ENCODE data around the gene INPP5J.

The INPP5J gene

DNA sequence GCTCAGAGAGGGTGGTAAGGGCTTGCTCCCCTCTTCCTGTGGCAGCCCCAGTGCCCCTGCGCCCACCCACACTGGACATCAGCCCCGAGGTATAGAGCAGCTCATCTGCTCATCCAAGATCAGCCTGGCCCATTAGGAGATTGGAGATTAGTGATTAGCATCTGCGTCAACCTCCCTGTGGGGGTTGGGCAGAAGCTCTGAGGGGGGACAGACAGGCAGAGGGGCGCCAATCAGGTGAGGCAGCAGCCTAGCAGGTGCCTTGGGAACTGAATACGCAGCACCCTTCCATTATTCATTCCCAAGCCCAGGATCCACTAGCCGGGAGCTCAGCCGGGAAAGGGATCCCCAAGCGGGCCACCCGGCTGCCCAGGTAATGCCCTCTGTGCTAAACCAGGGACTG is 30.6 kb upstream of the INPP5J start:
- no peak overlapping the region for H3K23ac ChIP-seq (ENCODE audit: low read length in 2 of 2)
- no peak overlapping the region for H2BK15ac ChIP-seq (ENCODE audit: low read depth, poor library complexity, severe bottlenecking)
- no peak overlapping the region for H3K4ac ChIP-seq (ENCODE audit: low read depth in 1 of 2, low read length in 2 of 2)
- 97% methylated on average over 8 of the region's 9 CpGs for WGBS
- no peak overlapping the region for H2AFZ ChIP-seq (ENCODE audit: low read depth, low read length)
- H3K4me1 ChIP-seq (ENCODE audit: control insufficient read depth, insufficient read depth, low read depth, low read length): peaks cover 17% of the 10 kb centered on the region
- H3K36me3 ChIP-seq (ENCODE audit: control insufficient read depth in 1 of 2, insufficient read depth in 2 of 2, low read depth in 1 of 2, low read length in 2 of 2): peaks cover 97 to 99% of the 10 kb centered on the region in 2 experiments
- H4K8ac ChIP-seq (ENCODE audit: low read length): no peak overlapping the region
- H2BK5ac ChIP-seq (ENCODE audit: low read depth, low read length, poor library complexity, severe bottlenecking): no peak overlapping the region
- H3K14ac ChIP-seq (ENCODE audit: low read length in 2 of 2): no peak overlapping the region
- no peak overlapping the region for H3K27ac ChIP-seq (ENCODE audit: low read length, poor library complexity, severe bottlenecking)
- no peak for DNase-seq
- no peak overlapping the region for H2BK12ac ChIP-seq (ENCODE audit: low read length in 2 of 2)
- no peak overlapping the region for H2AK5ac ChIP-seq (ENCODE audit: low read length, severe bottlenecking)
- peaks cover 65% of the 10 kb centered on the region for H3K79me1 ChIP-seq (replicated peaks; ENCODE audit: low read length, poor library complexity, severe bottlenecking)
- H3K27me3 ChIP-seq (ENCODE audit: control insufficient read depth in 1 of 2, insufficient read depth in 1 of 2, low read length in 2 of 2): no peaks in the 10 kb centered on the region
- H3K4me3 ChIP-seq (ENCODE audit: insufficient read depth in 1 of 2, low read depth in 1 of 2, low read length in 2 of 2): no peak overlapping the region
- H3K18ac ChIP-seq (ENCODE audit: low read depth in 1 of 2, low read length in 2 of 2): no peak overlapping the region
- no peak overlapping the region for H3K9ac ChIP-seq (ENCODE audit: low read length)
- no peak overlapping the region for H4K91ac ChIP-seq (ENCODE audit: low read length)
- no peak overlapping the region for H2BK120ac ChIP-seq (ENCODE audit: low read depth, low read length)
- H3K4me2 ChIP-seq (ENCODE audit: low read length, poor library complexity, severe bottlenecking): no peak overlapping the region
- H3K9me3 ChIP-seq (ENCODE audit: control insufficient read depth, low read length): no peaks in the 10 kb centered on the region

DNA sequence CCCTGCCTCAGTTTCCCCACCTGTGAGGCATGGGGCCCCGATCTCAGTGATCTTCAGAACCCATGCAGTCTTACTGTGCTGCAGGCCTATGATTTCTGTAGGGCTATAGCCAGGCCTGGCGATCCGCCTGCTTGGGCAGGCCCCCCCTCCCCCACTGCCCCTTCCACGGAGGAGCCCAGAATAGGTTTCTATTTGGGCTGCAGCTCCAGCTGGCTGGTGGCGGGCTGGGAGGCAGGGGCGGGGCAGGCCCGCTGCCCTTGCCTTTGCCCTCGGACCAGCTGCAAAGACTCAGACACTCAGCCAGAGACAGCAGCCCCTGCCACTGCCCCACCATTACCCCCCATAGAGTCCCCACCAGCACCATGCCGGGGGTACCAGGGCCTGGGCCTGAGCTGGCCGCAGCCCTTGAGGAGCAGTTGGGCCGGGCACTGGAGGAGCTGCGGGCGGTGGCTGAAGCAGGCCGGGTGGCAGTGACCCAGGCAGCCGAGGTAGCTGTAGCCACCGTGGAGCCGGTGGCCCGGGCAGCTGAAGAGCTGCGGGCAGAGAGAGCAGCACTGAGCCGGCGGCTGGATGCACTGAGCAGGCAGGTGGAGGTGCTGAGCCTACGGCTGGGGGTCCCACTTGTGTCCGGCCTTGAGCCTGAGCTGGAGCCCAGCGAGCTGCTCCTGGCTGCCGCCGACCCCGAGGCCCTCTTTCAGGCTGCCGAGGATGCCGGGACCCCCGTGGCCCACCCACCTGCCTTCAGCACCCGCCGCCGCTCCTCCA is 29.5 kb upstream of the INPP5J start:
- WGBS: 97% methylated on average over 29 of the region's 33 CpGs

DNA sequence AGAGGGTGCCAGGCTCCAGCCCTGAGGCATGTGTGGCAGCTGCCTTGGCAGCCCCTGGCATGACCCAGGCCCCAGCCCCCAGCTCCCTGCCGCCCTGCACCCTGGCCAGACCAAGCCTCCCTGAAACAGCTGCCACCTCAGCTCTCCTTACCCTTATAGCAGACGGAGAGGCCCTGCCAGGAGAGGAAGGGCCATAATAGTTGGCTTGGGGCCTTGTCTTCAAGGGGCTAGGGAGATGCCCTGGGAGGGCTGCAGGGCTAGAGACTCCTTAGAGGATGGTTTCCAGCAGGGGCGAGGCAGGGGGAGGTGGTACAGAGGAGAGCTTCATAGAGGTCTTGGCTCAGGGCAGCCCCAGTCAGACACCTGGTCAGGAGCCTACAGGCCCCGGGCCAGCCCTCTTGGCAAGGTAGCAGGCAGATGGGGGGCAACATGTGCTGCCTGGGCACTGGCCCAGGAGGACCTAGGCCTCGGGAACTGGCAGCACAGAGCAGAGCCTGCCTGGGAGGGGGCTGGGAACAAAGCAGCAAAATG is 28.7 kb upstream of the INPP5J start:
- no peak overlapping the region for H3K27ac ChIP-seq (ENCODE audit: low read length, poor library complexity, severe bottlenecking)
- H3K4me1 ChIP-seq (ENCODE audit: control insufficient read depth, insufficient read depth, low read depth, low read length): peaks cover 13% of the 10 kb centered on the region
- no peak overlapping the region for H3K9ac ChIP-seq (ENCODE audit: low read length)
- no peak overlapping the region for H2BK5ac ChIP-seq (ENCODE audit: low read depth, low read length, poor library complexity, severe bottlenecking)
- no peak overlapping the region for H4K8ac ChIP-seq (ENCODE audit: low read length)
- H3K36me3 ChIP-seq (ENCODE audit: control insufficient read depth in 1 of 2, insufficient read depth in 2 of 2, low read depth in 1 of 2, low read length in 2 of 2): peaks cover 93 to 97% of the 10 kb centered on the region in 2 experiments
- no peak overlapping the region for H2BK12ac ChIP-seq (ENCODE audit: low read length in 2 of 2)
- H3K23ac ChIP-seq (ENCODE audit: low read length in 2 of 2): no peak overlapping the region
- H2AFZ ChIP-seq (ENCODE audit: low read depth, low read length): no peak overlapping the region
- no peak overlapping the region for H3K18ac ChIP-seq (ENCODE audit: low read depth in 1 of 2, low read length in 2 of 2)
- H3K4me2 ChIP-seq (ENCODE audit: low read length, poor library complexity, severe bottlenecking): no peak overlapping the region
- no peaks in the 10 kb centered on the region for H3K27me3 ChIP-seq (ENCODE audit: control insufficient read depth in 1 of 2, insufficient read depth in 1 of 2, low read length in 2 of 2)
- H2BK120ac ChIP-seq (ENCODE audit: low read depth, low read length): no peak overlapping the region
- H2BK15ac ChIP-seq (ENCODE audit: low read depth, poor library complexity, severe bottlenecking): no peak overlapping the region
- DNase-seq: no peak
- H3K4ac ChIP-seq (ENCODE audit: low read depth in 1 of 2, low read length in 2 of 2): no peak overlapping the region
- no peak overlapping the region for H4K91ac ChIP-seq (ENCODE audit: low read length)
- H2AK5ac ChIP-seq (ENCODE audit: low read length, severe bottlenecking): no peak overlapping the region
- peaks cover 57% of the 10 kb centered on the region for H3K79me1 ChIP-seq (replicated peaks; ENCODE audit: low read length, poor library complexity, severe bottlenecking)
- 93% methylated on average over 5 of the region's 5 CpGs for WGBS
- no peaks in the 10 kb centered on the region for H3K9me3 ChIP-seq (ENCODE audit: control insufficient read depth, low read length)
- H3K14ac ChIP-seq (ENCODE audit: low read length in 2 of 2): no peak overlapping the region
- H3K4me3 ChIP-seq (ENCODE audit: insufficient read depth in 1 of 2, low read depth in 1 of 2, low read length in 2 of 2): no peak overlapping the region

More for the DNA sequence above, 29.5 kb upstream of the INPP5J start:
- Histone ChIP-seq H3K18ac (ENCODE audit: low read depth in 1 of 2, low read length in 2 of 2) (no peak overlapping the region), H2BK5ac (ENCODE audit: low read depth, low read length, poor library complexity, severe bottlenecking) (no peak overlapping the region), H2AFZ (ENCODE audit: low read depth, low read length) (no peak overlapping the region), H2BK15ac (ENCODE audit: low read depth, poor library complexity, severe bottlenecking) (no peak overlapping the region), H4K8ac (ENCODE audit: low read length) (no peak overlapping the region), H2BK12ac (ENCODE audit: low read length in 2 of 2) (no peak overlapping the region), H3K27ac (ENCODE audit: low read length, poor library complexity, severe bottlenecking) (no peak overlapping the region), H3K79me1 (replicated peaks; ENCODE audit: low read length, poor library complexity, severe bottlenecking) (peaks cover 58% of the 10 kb centered on the region), H3K14ac (ENCODE audit: low read length in 2 of 2) (no peak overlapping the region), H3K36me3 (ENCODE audit: control insufficient read depth in 1 of 2, insufficient read depth in 2 of 2, low read depth in 1 of 2, low read length in 2 of 2) (peaks cover 95 to 97% of the 10 kb centered on the region in 2 experiments), H2AK5ac (ENCODE audit: low read length, severe bottlenecking) (no peak overlapping the region), H3K4me3 (ENCODE audit: insufficient read depth in 1 of 2, low read depth in 1 of 2, low read length in 2 of 2) (no peak overlapping the region), H3K27me3 (ENCODE audit: control insufficient read depth in 1 of 2, insufficient read depth in 1 of 2, low read length in 2 of 2) (no peaks in the 10 kb centered on the region), H3K9ac (ENCODE audit: low read length) (no peak overlapping the region), H3K4ac (ENCODE audit: low read depth in 1 of 2, low read length in 2 of 2) (no peak overlapping the region), H3K23ac (ENCODE audit: low read length in 2 of 2) (no peak overlapping the region), H2BK120ac (ENCODE audit: low read depth, low read length) (no peak overlapping the region), H3K4me1 (ENCODE audit: control insufficient read depth, insufficient read depth, low read depth, low read length) (peaks cover 12% of the 10 kb centered on the region), H3K4me2 (ENCODE audit: low read length, poor library complexity, severe bottlenecking) (no peak overlapping the region), H3K9me3 (ENCODE audit: control insufficient read depth, low read length) (no peaks in the 10 kb centered on the region), H4K91ac (ENCODE audit: low read length) (no peak overlapping the region)
- DNase-seq: no peak

DNA sequence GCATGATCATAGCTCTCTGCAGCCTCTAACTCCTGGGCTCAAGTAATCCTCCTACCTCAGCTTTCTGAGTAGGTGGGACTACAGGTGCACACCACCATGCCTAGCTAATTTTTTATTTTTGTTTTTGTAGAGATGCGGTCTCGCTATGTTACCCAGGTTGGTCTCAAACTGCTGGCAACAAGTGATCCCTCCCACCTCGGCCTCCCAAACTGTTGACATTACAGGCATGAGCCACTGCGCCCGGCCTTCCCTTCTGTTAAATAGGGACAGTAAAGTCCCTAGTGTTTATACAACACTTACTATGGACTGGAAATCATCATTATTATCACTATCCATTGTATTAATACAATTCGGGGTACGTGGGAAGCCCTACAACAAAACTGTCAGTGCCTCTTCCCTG is 28.0 kb upstream of the INPP5J start:
- Histone ChIP-seq H3K27ac (ENCODE audit: low read length, poor library complexity, severe bottlenecking) (no peak overlapping the region), H3K4me2 (ENCODE audit: low read length, poor library complexity, severe bottlenecking) (no peak overlapping the region), H3K4me1 (ENCODE audit: control insufficient read depth, insufficient read depth, low read depth, low read length) (peaks cover 14% of the 10 kb centered on the region), H2BK120ac (ENCODE audit: low read depth, low read length) (no peak overlapping the region), H2BK15ac (ENCODE audit: low read depth, poor library complexity, severe bottlenecking) (no peak overlapping the region), H3K4ac (ENCODE audit: low read depth in 1 of 2, low read length in 2 of 2) (no peak overlapping the region), H3K27me3 (ENCODE audit: control insufficient read depth in 1 of 2, insufficient read depth in 1 of 2, low read length in 2 of 2) (no peaks in the 10 kb centered on the region), H3K14ac (ENCODE audit: low read length in 2 of 2) (no peak overlapping the region), H4K91ac (ENCODE audit: low read length) (no peak overlapping the region), H2BK5ac (ENCODE audit: low read depth, low read length, poor library complexity, severe bottlenecking) (no peak overlapping the region), H2BK12ac (ENCODE audit: low read length in 2 of 2) (no peak overlapping the region), H2AFZ (ENCODE audit: low read depth, low read length) (no peak overlapping the region), H3K9me3 (ENCODE audit: control insufficient read depth, low read length) (no peaks in the 10 kb centered on the region), H4K8ac (ENCODE audit: low read length) (no peak overlapping the region), H3K36me3 (ENCODE audit: control insufficient read depth in 1 of 2, insufficient read depth in 2 of 2, low read depth in 1 of 2, low read length in 2 of 2) (peaks cover 94 to 97% of the 10 kb centered on the region in 2 experiments), H3K4me3 (ENCODE audit: insufficient read depth in 1 of 2, low read depth in 1 of 2, low read length in 2 of 2) (no peak overlapping the region), H3K23ac (ENCODE audit: low read length in 2 of 2) (no peak overlapping the region), H3K9ac (ENCODE audit: low read length) (no peak overlapping the region), H3K18ac (ENCODE audit: low read depth in 1 of 2, low read length in 2 of 2) (no peak overlapping the region), H3K79me1 (replicated peaks; ENCODE audit: low read length, poor library complexity, severe bottlenecking) (peaks cover 52% of the 10 kb centered on the region), H2AK5ac (ENCODE audit: low read length, severe bottlenecking) (no peak overlapping the region)
- DNase-seq: no peak
- 96% methylated on average over 4 of the region's 7 CpGs for WGBS

Data from mesenchymal stem cell (in vitro differentiated cells and primary cell).